ENCODE measurements around the gene KRTAP6-2.

The KRTAP6-2 gene

GRCh38 chr21:30567617-30568016 is 31.1 kb downstream of the KRTAP6-2 start:
- DNase-seq (ENCODE audit: low read depth) = no peak

GRCh38 chr21:30563630-30564029 is 35.1 kb downstream of the KRTAP6-2 start:
- DNase-seq (ENCODE audit: low read depth) = no peak

GRCh38 chr21:30563072-30563471 is 35.6 kb downstream of the KRTAP6-2 start:
- no peak for DNase-seq (ENCODE audit: low read depth)

- DNase-seq (ENCODE audit: low read depth) = no peak
Observed at GRCh38 chr21:30561957-30562356, 36.7 kb downstream of the KRTAP6-2 start.

- DNase-seq (ENCODE audit: low read depth) = no peak
Observed at GRCh38 chr21:30561264-30561895, 37.3 kb downstream of the KRTAP6-2 start, which contains the start of gene KRTAP19-7. KRTAP19-7 (minus strand) TSS chr21:30561314; CDS start chr21:30561289, 25 bp downstream.

- DNase-seq (ENCODE audit: low read depth) = no peak
Observed at GRCh38 chr21:30555095-30555494, 43.6 kb downstream of the KRTAP6-2 start.

- no peak for DNase-seq (ENCODE audit: low read depth)
Observed at GRCh38 chr21:30552782-30553181, 45.9 kb downstream of the KRTAP6-2 start.

All from activated gamma-delta T cell treated with anti-CD3 and anti-CD28 coated beads, Interleukin-2, amount 50 U/mL, for 16 hours (primary cell).